H9 (cell line): ENCODE data around the gene ANXA2. TPM values are rescaled to one million over a fixed set of nuclear protein-coding genes. Genes with fewer than 3 reads are reported as not detected.

Experiments
- DNase-seq: peaks from one replicate; pipeline ENCODE4 v3.0.0-alpha.2; 2017
- H2AFZ ChIP-seq: one replicate; pipeline ENCODE4 v1.6.1; 2013; ENCODE audit warnings: mild to moderate bottlenecking, low read length, control low read depth, moderate library complexity
- H2AK5ac ChIP-seq: 2 replicates; pipeline ENCODE4 v1.6.1; 2013; ENCODE audit warnings: low read length, control low read depth, mixed read lengths; ENCODE audit not compliant: insufficient read length
- H2BK120ac ChIP-seq: one replicate; pipeline ENCODE4 v1.6.1; 2013; ENCODE audit warnings: low read depth, mild to moderate bottlenecking, low read length, control low read depth, inconsistent platforms; ENCODE audit not compliant: poor library complexity, severe bottlenecking
- H2BK12ac ChIP-seq: 2 replicates; pipeline ENCODE4 v1.6.1; 2013; ENCODE audit warnings: low read length, control low read depth, mixed read lengths, low read depth; ENCODE audit not compliant: insufficient read length
- H2BK15ac ChIP-seq: 2 replicates; pipeline ENCODE4 v1.6.1; 2013; ENCODE audit warnings: low read depth, low read length, control low read depth
- H2BK20ac ChIP-seq: one replicate; pipeline ENCODE4 v1.6.1; 2013; ENCODE audit warnings: low read depth, mild to moderate bottlenecking, low read length, control low read depth, inconsistent platforms; ENCODE audit not compliant: poor library complexity, severe bottlenecking
- H2BK5ac ChIP-seq: 2 replicates; pipeline ENCODE4 v1.6.1; 2013; ENCODE audit warnings: low read length, control low read depth, mixed read lengths; ENCODE audit not compliant: insufficient read length
- H3K14ac ChIP-seq: 2 replicates; pipeline ENCODE4 v1.6.1; 2013; ENCODE audit warnings: low read length, control low read depth; ENCODE audit not compliant: insufficient read depth
- H3K18ac ChIP-seq: 2 replicates; pipeline ENCODE4 v1.6.1; 2013; ENCODE audit warnings: low read depth, mild to moderate bottlenecking, mixed read lengths, low read length, control low read depth; ENCODE audit not compliant: insufficient read length
- H3K23ac ChIP-seq: 2 replicates; pipeline ENCODE4 v1.6.1; 2013; ENCODE audit warnings: low read length, control low read depth, mixed read lengths, low read depth; ENCODE audit not compliant: insufficient read length
- H3K23me2 ChIP-seq: 2 replicates; pipeline ENCODE4 v1.6.1; 2013; ENCODE audit warnings: low read depth, mild to moderate bottlenecking, mixed read lengths, low read length, control low read depth; ENCODE audit not compliant: insufficient read length, poor library complexity, severe bottlenecking
- H3K27ac ChIP-seq: 2 replicates; pipeline ENCODE4 v1.5.1; 2013; ENCODE audit warnings: low read length, control low read depth, mixed read lengths, low read depth; ENCODE audit not compliant: insufficient read length
- H3K27me3 ChIP-seq: 2 replicates; pipeline ENCODE4 v1.6.1; 2013; ENCODE audit warnings: low read length, control low read depth, inconsistent platforms; ENCODE audit not compliant: insufficient read depth
- H3K4ac ChIP-seq: 2 replicates; pipeline ENCODE4 v1.6.1; 2013; ENCODE audit warnings: low read depth, mild to moderate bottlenecking, control low read depth, inconsistent platforms, low read length, moderate library complexity
- H3K4me1 ChIP-seq: 2 replicates; pipeline ENCODE4 v1.6.1; 2013; ENCODE audit warnings: low read length, control low read depth, inconsistent platforms; ENCODE audit not compliant: insufficient read depth
- H3K4me2 ChIP-seq: 2 replicates; pipeline ENCODE4 v1.6.1; 2013; ENCODE audit warnings: low read length, control low read depth, mixed read lengths; ENCODE audit not compliant: insufficient read length, insufficient read depth
- H3K56ac ChIP-seq: 2 replicates; pipeline ENCODE4 v1.6.1; 2013; ENCODE audit warnings: low read depth, mild to moderate bottlenecking, mixed read lengths, low read length, control low read depth; ENCODE audit not compliant: insufficient read length
- H3K79me1 ChIP-seq: 2 replicates; pipeline ENCODE4 v1.6.1; 2013; ENCODE audit warnings: low read depth, mild to moderate bottlenecking, moderate library complexity, low read length, control low read depth, inconsistent platforms; ENCODE audit not compliant: insufficient read depth, poor library complexity, severe bottlenecking
- H3K79me2 ChIP-seq: 2 replicates; pipeline ENCODE4 v1.6.1; 2013; ENCODE audit warnings: low read length, control low read depth, inconsistent platforms; ENCODE audit not compliant: insufficient read depth
- H3K9ac ChIP-seq: 2 replicates; pipeline ENCODE4 v1.6.1; 2013; ENCODE audit warnings: low read length, control low read depth, mixed read lengths; ENCODE audit not compliant: insufficient read length; ENCODE audit errors: extremely low read depth
- H3K9me3 ChIP-seq: one replicate; pipeline ENCODE4 v1.6.1; 2013; ENCODE audit warnings: low read depth, low read length, inconsistent platforms; ENCODE audit not compliant: control insufficient read depth
- H3T11ph ChIP-seq: one replicate; pipeline ENCODE4 v1.6.1; 2013; ENCODE audit warnings: mild to moderate bottlenecking, low read length, control low read depth, inconsistent platforms
- H4K20me1 ChIP-seq: one replicate; pipeline ENCODE4 v1.6.1; 2013; ENCODE audit not compliant: control insufficient read depth, insufficient read length, insufficient read depth
- H4K5ac ChIP-seq: 2 replicates; pipeline ENCODE4 v1.6.1; 2013; ENCODE audit warnings: low read depth, mild to moderate bottlenecking, mixed read lengths, low read length, control low read depth; ENCODE audit not compliant: insufficient read length
- H4K8ac ChIP-seq: replicated peaks from 2 replicates; pipeline ENCODE4 v1.6.1; 2013; ENCODE audit warnings: low read length, control low read depth, mixed read lengths, low read depth; ENCODE audit not compliant: insufficient read length
- H4K91ac ChIP-seq: 2 replicates; pipeline ENCODE4 v1.6.1; 2013; ENCODE audit warnings: low read depth, mild to moderate bottlenecking, moderate library complexity, mixed read lengths, low read length, control low read depth; ENCODE audit not compliant: insufficient read length
- H3K27ac Mint-ChIP-seq, 3 experiments: 2 replicates in 2 of 3; 3 replicates in 1 of 3; pipeline ENCODE4 v1.8.0; 2020 to 2021; ENCODE audit warnings: mixed read lengths in 3 of 3, mild to moderate bottlenecking in 1 of 3, moderate library complexity in 1 of 3
- H3K27me3 Mint-ChIP-seq: 2 replicates; pipeline ENCODE4 v1.8.0; 2021; ENCODE audit warnings: low read depth, mild to moderate bottlenecking, moderate library complexity, mixed read lengths
- H3K36me3 Mint-ChIP-seq, 3 experiments: 2 replicates in 2 of 3; 3 replicates in 1 of 3; pipeline ENCODE4 v1.8.0; 2020 to 2021; ENCODE audit warnings: low read depth in 3 of 3, mixed read lengths in 3 of 3; ENCODE audit not compliant: insufficient read depth in 1 of 3
- H3K4me1 Mint-ChIP-seq, 2 experiments: 2 replicates each; pipeline ENCODE4 v1.8.0; 2020; ENCODE audit warnings: mixed read lengths in 2 of 2
- H3K4me3 Mint-ChIP-seq, 2 experiments: 2 replicates in 1 of 2; 3 replicates in 1 of 2; pipeline ENCODE4 v1.8.0; 2020 to 2021; ENCODE audit warnings: mild to moderate bottlenecking in 2 of 2, mixed read lengths in 2 of 2, moderate library complexity in 1 of 2
- H3K9me3 Mint-ChIP-seq, 2 experiments: 2 replicates in 1 of 2; 3 replicates in 1 of 2; pipeline ENCODE4 v1.8.0; 2020; ENCODE audit warnings: mild to moderate bottlenecking in 2 of 2, mixed read lengths in 2 of 2, moderate library complexity in 1 of 2
- WGBS: extraction: QIAGEN DNeasy Blood & Tissue Kit; methylation state at CpG from one replicate; pipeline ENCODE4 v1.1.7; 2013; ENCODE audit warnings: missing lambda C conversion rate, low lambda C conversion rate, mixed read lengths; ENCODE audit not compliant: insufficient read length; ENCODE audit errors: extremely low coverage; 5-methylcytosine and 5-hydroxymethylcytosine counted together
- total RNA-seq: library from RNA; stranded (reverse); gene quantifications from 2 replicates; pipeline ENCODE4 v1.2.1, GENCODE V29; 2021
- TF ChIP-seq, protein P1 (sequence below): fragments of 200-600 bp; sonication (generic); conservative IDR thresholded peaks from 3 replicates; pipeline ENCODE4 v1.8.0; 2021; ENCODE audit warnings: antibody characterized with exemption, mild to moderate bottlenecking

ANXA2 gene
- total RNA-seq, 1 experiment from 2014 or later: 126 TPM

DNA sequence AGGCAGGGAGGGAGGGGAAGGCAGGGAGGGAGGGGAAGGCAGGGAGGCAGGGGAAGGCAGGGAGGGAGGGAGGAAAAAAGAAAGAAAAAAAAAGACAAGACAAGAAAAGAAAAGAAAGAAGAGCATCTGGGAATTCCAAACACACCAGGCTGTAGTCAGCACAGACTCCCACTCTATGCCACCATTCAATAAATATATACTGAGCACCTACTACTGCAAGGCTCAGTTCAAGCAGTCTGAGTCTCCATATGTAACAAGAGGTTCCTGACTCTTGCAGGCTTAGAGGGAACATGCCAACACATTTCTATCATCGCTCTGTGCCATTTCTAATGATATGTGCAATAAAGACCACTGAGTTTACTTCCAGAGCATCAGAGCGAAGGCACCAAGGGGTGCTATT, 47.7 kb downstream of the ANXA2 start:
- no CpG with 5 or more reads among the region's 2 CpGs for WGBS
- Histone ChIP-seq H2AFZ (no peak overlapping the region), H3K79me2 (no peaks in the 10 kb centered on the region), H3K23ac (no peak overlapping the region), H3T11ph (no peak overlapping the region), H2AK5ac (no peak overlapping the region), H3K23me2 (no peaks in the 10 kb centered on the region), H2BK5ac (no peak overlapping the region), H4K8ac (no peak overlapping the region), H3K4me2 (no peak overlapping the region), H3K27me3 (no peaks in the 10 kb centered on the region; the same call in 1 of the 2 replicates), H2BK120ac (no peak overlapping the region), H3K9me3 (no peaks in the 10 kb centered on the region), H2BK15ac (no peak overlapping the region), H3K56ac (no peak overlapping the region), H3K9ac (no peak overlapping the region), H3K18ac (no peak overlapping the region), H3K27ac (no peak overlapping the region), H4K20me1 (no peaks in the 10 kb centered on the region), H2BK12ac (no peak overlapping the region), H3K14ac (no peak overlapping the region), H4K5ac (no peak overlapping the region), H3K4me1 (peaks cover 3% of the 10 kb centered on the region; the same call in 1 of the 2 replicates), H2BK20ac (no peak overlapping the region), H3K4ac (no peak overlapping the region), H4K91ac (no peak overlapping the region), H3K79me1 (no peaks in the 10 kb centered on the region)
- Mint-ChIP-seq H3K4me1 (peaks cover 12 to 22% of the 10 kb centered on the region in 2 experiments), H3K36me3 (peaks cover 13 to 67% (median 48%) of the 10 kb centered on the region in 3 experiments; a peak in 6 of 7 replicates), H3K27ac (no peak overlapping the region), H3K4me3 (no peak overlapping the region), H3K9me3 (peaks cover 0 to 3% of the 10 kb centered on the region in 2 experiments; a peak in 1 of 5 replicates), H3K27me3 (no peaks in the 10 kb centered on the region)
- TF ChIP-seq, protein P1, sequence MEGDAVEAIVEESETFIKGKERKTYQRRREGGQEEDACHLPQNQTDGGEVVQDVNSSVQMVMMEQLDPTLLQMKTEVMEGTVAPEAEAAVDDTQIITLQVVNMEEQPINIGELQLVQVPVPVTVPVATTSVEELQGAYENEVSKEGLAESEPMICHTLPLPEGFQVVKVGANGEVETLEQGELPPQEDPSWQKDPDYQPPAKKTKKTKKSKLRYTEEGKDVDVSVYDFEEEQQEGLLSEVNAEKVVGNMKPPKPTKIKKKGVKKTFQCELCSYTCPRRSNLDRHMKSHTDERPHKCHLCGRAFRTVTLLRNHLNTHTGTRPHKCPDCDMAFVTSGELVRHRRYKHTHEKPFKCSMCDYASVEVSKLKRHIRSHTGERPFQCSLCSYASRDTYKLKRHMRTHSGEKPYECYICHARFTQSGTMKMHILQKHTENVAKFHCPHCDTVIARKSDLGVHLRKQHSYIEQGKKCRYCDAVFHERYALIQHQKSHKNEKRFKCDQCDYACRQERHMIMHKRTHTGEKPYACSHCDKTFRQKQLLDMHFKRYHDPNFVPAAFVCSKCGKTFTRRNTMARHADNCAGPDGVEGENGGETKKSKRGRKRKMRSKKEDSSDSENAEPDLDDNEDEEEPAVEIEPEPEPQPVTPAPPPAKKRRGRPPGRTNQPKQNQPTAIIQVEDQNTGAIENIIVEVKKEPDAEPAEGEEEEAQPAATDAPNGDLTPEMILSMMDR: no peak
- DNase-seq: no peak
